Trophoblast cell (in vitro differentiated cells and primary cell): ENCODE data around the gene C1orf198.

Experiments
- DNase-seq, 2 donors: peaks; one replicate each; pipeline ENCODE4 v3.0.0-alpha.2; 2016
- H2AFZ ChIP-seq: 2 replicates; pipeline ENCODE4 v1.6.1; 2013; ENCODE audit warnings: low read length, moderate library complexity, mild to moderate bottlenecking; ENCODE audit not compliant: insufficient read depth, poor library complexity
- H2AK5ac ChIP-seq: 2 replicates; pipeline ENCODE4 v1.6.1; 2013; ENCODE audit warnings: mild to moderate bottlenecking, low read length
- H2BK120ac ChIP-seq: 2 replicates; pipeline ENCODE4 v1.6.1; 2013; ENCODE audit warnings: low read length, mild to moderate bottlenecking, moderate library complexity; ENCODE audit not compliant: insufficient read depth, poor library complexity
- H2BK12ac ChIP-seq: 2 replicates; pipeline ENCODE4 v1.6.1; 2013; ENCODE audit warnings: mild to moderate bottlenecking, low read length, moderate library complexity
- H2BK5ac ChIP-seq: 2 replicates; pipeline ENCODE4 v1.6.1; 2013; ENCODE audit warnings: low read length, low read depth, moderate library complexity, mild to moderate bottlenecking; ENCODE audit not compliant: poor library complexity
- H3K14ac ChIP-seq: 2 replicates; pipeline ENCODE4 v1.6.1; 2013; ENCODE audit warnings: mild to moderate bottlenecking, low read length
- H3K18ac ChIP-seq: 2 replicates; pipeline ENCODE4 v1.6.1; 2013; ENCODE audit warnings: mild to moderate bottlenecking, low read length
- H3K23ac ChIP-seq: 2 replicates; pipeline ENCODE4 v1.6.1; 2013; ENCODE audit warnings: low read length
- H3K27ac ChIP-seq: 2 replicates; pipeline ENCODE4 v1.5.1; 2013; ENCODE audit warnings: low read depth, mild to moderate bottlenecking, inconsistent platforms, low read length, moderate library complexity
- H3K27me3 ChIP-seq: 2 replicates; pipeline ENCODE4 v1.6.1; 2013; ENCODE audit warnings: inconsistent platforms, mild to moderate bottlenecking, low read length, moderate library complexity; ENCODE audit not compliant: insufficient read depth
- H3K36me3 ChIP-seq, 2 experiments: 1 replicate in 1 of 2; 2 replicates in 1 of 2; pipeline ENCODE4 v1.6.1; 2013; ENCODE audit warnings: low read length in 2 of 2, mild to moderate bottlenecking in 2 of 2, moderate library complexity in 1 of 2; ENCODE audit not compliant: insufficient read depth in 2 of 2, control insufficient read depth in 1 of 2
- H3K4ac ChIP-seq: 2 replicates; pipeline ENCODE4 v1.6.1; 2013; ENCODE audit warnings: low read depth, mild to moderate bottlenecking, low read length, moderate library complexity
- H3K4me1 ChIP-seq, 2 experiments: 1 replicate in 1 of 2; 2 replicates in 1 of 2; pipeline ENCODE4 v1.6.1; 2013; ENCODE audit warnings: low read length in 2 of 2, mild to moderate bottlenecking in 2 of 2, moderate library complexity in 1 of 2; ENCODE audit not compliant: insufficient read depth in 2 of 2, control insufficient read depth in 1 of 2
- H3K4me2 ChIP-seq: 2 replicates; pipeline ENCODE4 v1.6.1; 2013; ENCODE audit warnings: inconsistent platforms, mild to moderate bottlenecking, low read length, moderate library complexity
- H3K4me3 ChIP-seq: 2 replicates; pipeline ENCODE4 v1.5.1; 2013; ENCODE audit warnings: mild to moderate bottlenecking, low read depth, low read length, inconsistent platforms
- H3K79me1 ChIP-seq: one replicate; pipeline ENCODE4 v1.6.1; 2013; ENCODE audit warnings: low read length
- H3K79me2 ChIP-seq: 2 replicates; pipeline ENCODE4 v1.6.1; 2013; ENCODE audit warnings: low read length, mild to moderate bottlenecking; ENCODE audit not compliant: control insufficient read depth, insufficient read depth, poor library complexity
- H3K9ac ChIP-seq: 2 replicates; pipeline ENCODE4 v1.6.1; 2013; ENCODE audit warnings: mild to moderate bottlenecking, low read length
- H3K9me3 ChIP-seq: 2 replicates; pipeline ENCODE4 v1.6.1; 2013; ENCODE audit warnings: low read depth, mild to moderate bottlenecking, control low read depth, inconsistent platforms, low read length; ENCODE audit not compliant: insufficient read depth
- H4K12ac ChIP-seq: 2 replicates; pipeline ENCODE4 v1.6.1; 2013; ENCODE audit warnings: low read depth, mild to moderate bottlenecking, low read length, moderate library complexity
- H4K8ac ChIP-seq: 2 replicates; pipeline ENCODE4 v1.6.1; 2013; ENCODE audit warnings: low read depth, mild to moderate bottlenecking, low read length, moderate library complexity
- H4K91ac ChIP-seq: one replicate; pipeline ENCODE4 v1.6.1; 2013; ENCODE audit warnings: low read depth, mild to moderate bottlenecking, low read length, moderate library complexity
- WGBS: extraction: QIAGEN DNeasy Blood & Tissue Kit; methylation state at CpG from one replicate; pipeline ENCODE4 v1.1.7; 2013; ENCODE audit warnings: missing lambda C conversion rate; ENCODE audit not compliant: insufficient read length, insufficient coverage; ENCODE audit errors: extremely low coverage; 5-methylcytosine and 5-hydroxymethylcytosine counted together

Gene C1orf198

DNA sequence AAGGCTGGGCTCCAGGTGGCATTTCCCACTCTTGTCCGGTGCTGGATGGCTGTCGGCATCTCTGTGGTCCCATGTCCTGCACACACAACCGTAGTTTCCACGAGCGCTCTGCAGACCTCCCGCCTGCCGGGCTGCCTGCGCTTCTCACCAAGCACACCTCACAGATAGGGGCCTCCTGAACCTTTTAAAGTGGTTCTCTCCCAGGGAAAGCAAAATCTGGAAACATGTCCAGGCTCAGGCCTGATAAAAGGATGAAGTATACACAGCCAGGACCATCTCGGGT is 74.9 kb downstream of the C1orf198 start:
- H3K4me1 ChIP-seq: no peaks in the 10 kb centered on the region
- WGBS: no CpG with 5 or more reads among the region's 9 CpGs
- no peak for DNase-seq
- H3K27me3 ChIP-seq: no peaks in the 10 kb centered on the region
- no peak overlapping the region for H3K9ac ChIP-seq
- no peak overlapping the region for H3K4ac ChIP-seq
- no peak overlapping the region for H2AK5ac ChIP-seq
- no peak overlapping the region for H4K91ac ChIP-seq
- no peak overlapping the region for H4K8ac ChIP-seq
- no peak overlapping the region for H2AFZ ChIP-seq
- H3K4me3 ChIP-seq: no peak overlapping the region
- no peak overlapping the region for H2BK120ac ChIP-seq
- no peaks in the 10 kb centered on the region for H3K36me3 ChIP-seq
- H2BK5ac ChIP-seq: no peak overlapping the region
- no peak overlapping the region for H3K27ac ChIP-seq
- H3K14ac ChIP-seq: no peak overlapping the region
- no peak overlapping the region for H3K4me2 ChIP-seq
- H3K79me2 ChIP-seq: no peaks in the 10 kb centered on the region
- no peaks in the 10 kb centered on the region for H3K79me1 ChIP-seq
- H4K12ac ChIP-seq: no peak overlapping the region
- no peak overlapping the region for H2BK12ac ChIP-seq
- H3K23ac ChIP-seq: no peak overlapping the region
- H3K18ac ChIP-seq: no peak overlapping the region
- peaks cover 2% of the 10 kb centered on the region for H3K9me3 ChIP-seq

DNA sequence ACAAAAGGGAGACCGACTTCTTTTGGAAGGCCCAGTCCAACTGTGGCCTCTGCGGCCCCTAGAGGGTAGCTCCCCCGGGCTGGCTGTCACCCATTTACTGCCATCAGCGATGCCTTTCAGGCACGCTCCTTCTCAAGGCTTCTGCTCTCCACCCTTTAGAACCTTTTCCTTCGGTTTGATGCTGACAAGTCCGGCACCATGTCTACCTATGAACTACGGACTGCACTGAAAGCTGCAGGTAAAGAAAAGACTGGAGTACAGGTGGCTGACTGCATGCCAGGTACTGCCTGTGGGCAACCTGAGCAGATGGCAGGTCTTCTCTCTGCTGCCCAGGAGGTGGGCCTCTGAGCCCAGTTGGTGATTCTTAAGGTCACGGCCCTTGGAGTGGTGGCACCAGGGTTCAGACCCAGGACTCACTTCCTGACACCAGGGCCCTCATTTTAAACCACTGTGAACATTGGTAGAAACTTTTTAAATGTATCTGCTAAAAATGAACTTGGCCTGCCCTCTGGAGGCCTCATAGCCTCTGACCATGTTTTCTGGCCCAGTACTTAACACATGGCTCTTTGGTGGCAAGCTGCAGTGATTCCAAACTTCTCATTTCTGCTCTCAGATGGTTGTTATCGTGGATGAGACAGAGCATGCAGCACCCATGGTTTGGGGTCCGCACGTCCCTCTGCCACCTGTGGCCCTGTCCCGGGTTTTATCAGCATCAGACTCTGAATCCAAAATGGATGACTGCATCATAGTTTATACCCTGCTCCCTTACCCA is 75.4 kb downstream of the C1orf198 start:
- WGBS: no CpG with 5 or more reads among the region's 13 CpGs
- Histone ChIP-seq H3K9ac (no peak overlapping the region), H4K8ac (no peak overlapping the region), H3K79me1 (no peaks in the 10 kb centered on the region), H3K79me2 (no peaks in the 10 kb centered on the region), H4K91ac (no peak overlapping the region), H3K27me3 (no peaks in the 10 kb centered on the region), H2BK120ac (no peak overlapping the region), H3K9me3 (peaks cover 2% of the 10 kb centered on the region), H3K14ac (no peak overlapping the region), H3K4me3 (no peak overlapping the region), H3K18ac (no peak overlapping the region), H2BK5ac (no peak overlapping the region), H3K27ac (no peak overlapping the region), H4K12ac (no peak overlapping the region), H3K4ac (no peak overlapping the region), H3K4me2 (no peak overlapping the region), H2AFZ (no peak overlapping the region), H3K23ac (no peak overlapping the region), H3K36me3 (no peaks in the 10 kb centered on the region), H2AK5ac (no peak overlapping the region), H2BK12ac (no peak overlapping the region), H3K4me1 (no peaks in the 10 kb centered on the region)
- DNase-seq: peak in 1 of 2 donors; percentile 43

DNA sequence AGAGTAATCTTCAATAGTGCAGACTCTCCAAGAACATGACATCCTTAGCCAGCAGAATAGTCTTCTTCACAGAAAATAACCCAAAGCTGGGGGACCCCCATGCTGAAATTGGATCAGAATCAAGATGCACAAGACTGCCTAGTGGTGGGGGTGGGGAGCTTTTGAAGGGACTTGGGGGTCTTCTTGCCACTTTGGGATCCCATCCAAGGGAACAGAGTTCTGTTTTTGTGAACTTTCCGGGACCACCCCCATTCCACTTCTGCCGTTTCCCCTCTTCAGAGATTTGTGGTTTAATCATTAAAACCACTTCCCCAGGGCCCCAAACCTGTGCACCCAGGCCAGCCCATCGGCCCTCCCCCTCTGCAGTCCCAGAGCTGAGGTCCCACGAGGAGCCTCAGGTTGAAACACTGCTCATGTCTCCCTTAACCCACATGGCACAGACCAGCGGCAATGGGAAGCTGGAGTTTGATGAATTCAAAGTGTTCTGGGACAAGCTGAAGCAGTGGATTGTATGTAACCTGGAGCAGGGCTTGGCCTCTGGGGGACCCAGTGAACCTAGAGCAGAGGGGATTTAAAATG is 76.2 kb downstream of the C1orf198 start:
- no peak overlapping the region for H2AK5ac ChIP-seq
- no peak overlapping the region for H4K12ac ChIP-seq
- H2BK5ac ChIP-seq: no peak overlapping the region
- H3K27me3 ChIP-seq: no peaks in the 10 kb centered on the region
- H3K4me1 ChIP-seq: no peaks in the 10 kb centered on the region
- no peak overlapping the region for H3K14ac ChIP-seq
- no peak overlapping the region for H3K27ac ChIP-seq
- no peak overlapping the region for H4K91ac ChIP-seq
- no peak overlapping the region for H4K8ac ChIP-seq
- H3K4me2 ChIP-seq: no peak overlapping the region
- H3K79me1 ChIP-seq: no peaks in the 10 kb centered on the region
- no peak overlapping the region for H3K18ac ChIP-seq
- no peak overlapping the region for H2AFZ ChIP-seq
- H3K9ac ChIP-seq: no peak overlapping the region
- no peak overlapping the region for H3K4ac ChIP-seq
- no CpG with 5 or more reads among the region's 5 CpGs for WGBS
- H3K23ac ChIP-seq: no peak overlapping the region
- no peak overlapping the region for H2BK12ac ChIP-seq
- no peak overlapping the region for H3K4me3 ChIP-seq
- H2BK120ac ChIP-seq: no peak overlapping the region
- no peaks in the 10 kb centered on the region for H3K79me2 ChIP-seq
- H3K36me3 ChIP-seq: no peaks in the 10 kb centered on the region
- no peak for DNase-seq
- H3K9me3 ChIP-seq: peaks cover 2% of the 10 kb centered on the region

DNA sequence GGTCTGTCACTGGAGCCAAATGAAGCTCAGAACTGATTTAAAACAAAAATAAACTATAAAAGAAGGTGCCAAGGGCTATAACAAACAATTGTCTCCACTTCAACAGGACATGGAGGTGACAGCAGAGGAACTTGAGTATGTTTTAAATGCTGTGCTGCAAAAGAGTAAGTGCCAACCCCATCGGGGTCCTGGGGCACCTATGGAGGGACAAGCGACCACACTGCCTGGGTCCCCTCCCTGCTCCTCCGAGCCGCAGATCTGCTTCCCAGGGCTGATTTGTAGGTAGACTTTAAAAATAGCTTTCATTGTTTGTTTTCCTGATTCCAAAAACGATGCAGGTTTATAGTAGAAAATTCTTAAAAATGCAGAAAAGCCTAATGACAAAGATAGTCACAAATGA is 78.3 kb downstream of the C1orf198 start:
- Histone ChIP-seq H2AFZ (no peak overlapping the region), H3K9ac (no peak overlapping the region), H2BK5ac (no peak overlapping the region), H4K91ac (no peak overlapping the region), H3K36me3 (no peaks in the 10 kb centered on the region), H2BK12ac (no peak overlapping the region), H3K23ac (no peak overlapping the region), H2AK5ac (no peak overlapping the region), H4K8ac (no peak overlapping the region), H3K4me1 (no peaks in the 10 kb centered on the region), H3K79me2 (no peaks in the 10 kb centered on the region), H3K4ac (no peak overlapping the region), H3K4me3 (no peak overlapping the region), H4K12ac (no peak overlapping the region), H3K27me3 (no peaks in the 10 kb centered on the region), H3K27ac (no peak overlapping the region), H2BK120ac (no peak overlapping the region), H3K14ac (no peak overlapping the region), H3K79me1 (no peaks in the 10 kb centered on the region), H3K4me2 (no peak overlapping the region), H3K9me3 (peaks cover 2% of the 10 kb centered on the region), H3K18ac (no peak overlapping the region)
- no peak for DNase-seq
- no CpG with 5 or more reads among the region's 5 CpGs for WGBS
